Keratinocyte (primary cell): ENCODE results near the gene JCAD. TPM values are rescaled to one million over a fixed set of nuclear protein-coding genes. Genes with fewer than 3 reads are reported as not detected.

Experiments used
- DNase-seq: peaks from one replicate; pipeline ENCODE4 v3.0.0-alpha.2; 2011; ENCODE audit warnings: low read depth, missing footprints, low spot score
- FAIRE-seq: peaks from 2 replicates; lab custom pipeline; 2011; peaks lifted over from hg19 to GRCh38; lab: Jason Lieb, UNC
- H2AFZ ChIP-seq: 2 replicates; pipeline ENCODE4 v1.6.0; 2012; ENCODE audit warnings: low read length, control low read depth, inconsistent platforms; ENCODE audit not compliant: control insufficient read depth
- H3K27ac ChIP-seq: 2 replicates; pipeline ENCODE4 v1.5.1; 2011; ENCODE audit warnings: low read length; ENCODE audit not compliant: control insufficient read depth, insufficient read depth
- H3K27me3 ChIP-seq: 3 replicates; pipeline ENCODE4 v1.6.0; 2011; ENCODE audit warnings: low read length; ENCODE audit not compliant: control insufficient read depth, insufficient read depth; ENCODE audit errors: extremely low read depth
- H3K36me3 ChIP-seq, 2 experiments: 2 replicates in 1 of 2; 3 replicates in 1 of 2; pipeline ENCODE4 v1.5.1; 2011; ENCODE audit warnings: low read length in 2 of 2, mild to moderate bottlenecking in 1 of 2; ENCODE audit not compliant: control insufficient read depth in 2 of 2, insufficient read depth in 2 of 2; ENCODE audit errors: extremely low read depth in 1 of 2
- H3K4me1 ChIP-seq: 3 replicates; pipeline ENCODE4 v1.5.1; 2011; ENCODE audit warnings: low read length; ENCODE audit not compliant: control insufficient read depth, insufficient read depth; ENCODE audit errors: extremely low read depth
- H3K4me2 ChIP-seq: 3 replicates; pipeline ENCODE4 v1.6.0; 2011; ENCODE audit warnings: low read depth, low read length; ENCODE audit not compliant: control insufficient read depth, insufficient read depth; ENCODE audit errors: extremely low read depth
- H3K4me3 ChIP-seq, 3 experiments: fragments of 200-600 bp in 1 of 3; sonication (generic) in 1 of 3; 2 replicates in 2 of 3; 3 replicates in 1 of 3; pipeline ENCODE4 v1.5.1; 2011 to 2016; ENCODE audit warnings: low read length in 3 of 3, mild to moderate bottlenecking in 3 of 3, control low read depth in 2 of 3, inconsistent platforms in 1 of 3, low read depth in 1 of 3, mixed read lengths in 1 of 3, mixed run types in 1 of 3, moderate library complexity in 1 of 3; ENCODE audit not compliant: control insufficient read depth in 2 of 3, insufficient read depth in 2 of 3; ENCODE audit errors: extremely low read depth in 1 of 3
- H3K79me2 ChIP-seq: 2 replicates; pipeline ENCODE4 v1.6.0; 2012; ENCODE audit warnings: low read length; ENCODE audit not compliant: control insufficient read depth, insufficient read depth
- H3K9ac ChIP-seq: 3 replicates; pipeline ENCODE4 v1.6.0; 2011; ENCODE audit warnings: low read length; ENCODE audit not compliant: control insufficient read depth, insufficient read depth; ENCODE audit errors: extremely low read depth
- H3K9me1 ChIP-seq: 3 replicates; pipeline ENCODE4 v1.6.0; 2011; ENCODE audit warnings: low read length; ENCODE audit not compliant: control insufficient read depth, insufficient read depth; ENCODE audit errors: extremely low read depth
- H3K9me3 ChIP-seq: 2 replicates; pipeline ENCODE4 v1.5.1; 2012; ENCODE audit warnings: low read depth, low read length; ENCODE audit not compliant: control insufficient read depth
- H4K20me1 ChIP-seq: 3 replicates; pipeline ENCODE4 v1.6.0; 2011; ENCODE audit warnings: low read length; ENCODE audit not compliant: control insufficient read depth, insufficient read depth; ENCODE audit errors: extremely low read depth
- EZH2 ChIP-seq: IDR thresholded peaks from one replicate; pipeline ENCODE4 v1.6.1; 2012; ENCODE audit warnings: inconsistent platforms, mild to moderate bottlenecking, low read length, moderate library complexity
- dilution Hi-C: fragments of 300-500 bp; cut with MboI; formaldehyde crosslinking; loops from one replicate; pipeline ENCODE4 v1.7.0; 2020; ENCODE audit warnings: low sequenced_read_pairs; ENCODE audit not compliant: extremely low pct_ligation_motif_present
- polyA plus RNA-seq, 5 experiments: library from polyadenylated mRNA; depleted of rRNA in 3 of 5; stranded (reverse) in 3 of 5; stranded (forward) in 1 of 5; unstranded in 1 of 5; fragments of >200 nt; gene quantifications; 1 replicate in 1 of 5; 2 replicates in 3 of 5; 3 replicates in 1 of 5; pipeline versions ENCODE4 v1.2.1 to v1.2.3, GENCODE V29; 2011 to 2012; ENCODE audit warnings: missing spikeins in 2 of 5, low read depth in 1 of 5, low replicate concordance in 1 of 5
- TF ChIP-seq, protein P1 (sequence below), 3 experiments: IDR thresholded peaks in 1 of 3; conservative IDR thresholded peaks in 1 of 3; optimal IDR thresholded peaks in 1 of 3; 2 replicates in 2 of 3; 3 replicates in 1 of 3; pipeline versions ENCODE3 to v1.5.1; 2011; ENCODE audit warnings: low read length in 3 of 3, mild to moderate bottlenecking in 3 of 3, moderate library complexity in 2 of 3, control low read depth in 1 of 3, inconsistent platforms in 1 of 3; ENCODE audit not compliant: insufficient read depth in 2 of 3; ENCODE audit errors: extremely low read depth in 1 of 3

Gene JCAD
- polyA plus RNA-seq, 1 donor (not counting 4 experiments of a cell fraction or from before 2014, with no cell fraction given) = 0.10 TPM

- no peak overlapping the region for H2AFZ ChIP-seq
- H3K9me1 ChIP-seq = no peaks in the 10 kb centered on the region
- no peaks in the 10 kb centered on the region for H3K79me2 ChIP-seq
- H3K36me3 ChIP-seq = no peaks in the 10 kb centered on the region
- no peak overlapping the region for H3K4me2 ChIP-seq
- no peak overlapping the region for H3K27ac ChIP-seq
- no peak overlapping the region for H3K4me3 ChIP-seq
- TF ChIP-seq EZH2 = no peak
- TF ChIP-seq, protein P1, sequence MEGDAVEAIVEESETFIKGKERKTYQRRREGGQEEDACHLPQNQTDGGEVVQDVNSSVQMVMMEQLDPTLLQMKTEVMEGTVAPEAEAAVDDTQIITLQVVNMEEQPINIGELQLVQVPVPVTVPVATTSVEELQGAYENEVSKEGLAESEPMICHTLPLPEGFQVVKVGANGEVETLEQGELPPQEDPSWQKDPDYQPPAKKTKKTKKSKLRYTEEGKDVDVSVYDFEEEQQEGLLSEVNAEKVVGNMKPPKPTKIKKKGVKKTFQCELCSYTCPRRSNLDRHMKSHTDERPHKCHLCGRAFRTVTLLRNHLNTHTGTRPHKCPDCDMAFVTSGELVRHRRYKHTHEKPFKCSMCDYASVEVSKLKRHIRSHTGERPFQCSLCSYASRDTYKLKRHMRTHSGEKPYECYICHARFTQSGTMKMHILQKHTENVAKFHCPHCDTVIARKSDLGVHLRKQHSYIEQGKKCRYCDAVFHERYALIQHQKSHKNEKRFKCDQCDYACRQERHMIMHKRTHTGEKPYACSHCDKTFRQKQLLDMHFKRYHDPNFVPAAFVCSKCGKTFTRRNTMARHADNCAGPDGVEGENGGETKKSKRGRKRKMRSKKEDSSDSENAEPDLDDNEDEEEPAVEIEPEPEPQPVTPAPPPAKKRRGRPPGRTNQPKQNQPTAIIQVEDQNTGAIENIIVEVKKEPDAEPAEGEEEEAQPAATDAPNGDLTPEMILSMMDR (optimal IDR thresholded peaks at IDR 0.05 in 1 of 3, IDR thresholded peaks at IDR 0.05 in 1 of 3, conservative IDR thresholded peaks at IDR 0.05 in 1 of 3; ENCODE audit: extremely low read depth in 1 of 3, insufficient read depth in 2 of 3, low read length in 3 of 3) = no peak
- no peaks in the 10 kb centered on the region for H3K9me3 ChIP-seq
- H4K20me1 ChIP-seq = no peaks in the 10 kb centered on the region
- dilution Hi-C loops = no loop called here
- H3K27me3 ChIP-seq = peaks cover 4% of the 10 kb centered on the region
- FAIRE-seq (peak; percentile 34), DNase-seq (no peak)
- H3K4me1 ChIP-seq = no peaks in the 10 kb centered on the region
- H3K9ac ChIP-seq = no peak overlapping the region
Observed at GRCh38 chr10:30017556-30017955, 41.8 kb downstream of the JCAD start.

DNA sequence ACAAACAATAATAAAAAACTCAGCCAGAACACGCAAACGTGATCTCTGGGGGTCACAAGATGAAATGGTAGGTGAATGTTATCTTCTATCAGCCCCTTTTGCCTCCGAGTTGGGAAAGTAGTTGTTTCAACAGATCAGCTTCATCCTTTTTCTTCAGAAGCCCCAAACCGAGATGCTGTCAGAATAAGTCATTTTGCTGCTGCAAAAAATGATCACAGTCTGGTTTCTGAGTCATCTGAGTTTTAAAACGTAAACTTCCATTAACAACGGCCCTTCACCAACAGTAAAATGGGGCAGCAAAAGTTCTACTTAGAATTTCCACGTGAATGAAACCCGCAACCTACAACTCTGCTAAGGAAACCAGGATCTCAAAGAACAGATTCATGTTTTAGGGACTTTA, 44.9 kb downstream of the JCAD start:
- Histone ChIP-seq H3K4me1 (no peaks in the 10 kb centered on the region), H3K4me3 (no peak overlapping the region), H4K20me1 (no peaks in the 10 kb centered on the region), H3K9ac (no peak overlapping the region), H3K27ac (no peak overlapping the region), H3K9me3 (no peaks in the 10 kb centered on the region), H2AFZ (no peak overlapping the region), H3K79me2 (no peaks in the 10 kb centered on the region), H3K36me3 (no peaks in the 10 kb centered on the region), H3K27me3 (peaks cover 4% of the 10 kb centered on the region), H3K9me1 (no peaks in the 10 kb centered on the region), H3K4me2 (no peak overlapping the region)
- dilution Hi-C loops = no loop called here
- FAIRE-seq = no peak
- TF ChIP-seq EZH2 = no peak
- TF ChIP-seq, protein P1 (optimal IDR thresholded peaks at IDR 0.05 in 1 of 3, IDR thresholded peaks at IDR 0.05 in 1 of 3, conservative IDR thresholded peaks at IDR 0.05 in 1 of 3; ENCODE audit: extremely low read depth in 1 of 3, insufficient read depth in 2 of 3, low read length in 3 of 3) = no peak
- DNase-seq = no peak
